Measurements from ENCODE around the gene LMF2.

LMF2 gene

GRCh38 chr22:50505276-50505775, 2.2 kb downstream of the LMF2 start:
- no peak for DNase-seq (ENCODE audit: extremely low spot score)
- TF ChIP-seq SUZ12 (IDR thresholded peaks at IDR 0.05) (no peak), L3MBTL2 (conservative IDR thresholded peaks at IDR 0.05) (no peak), PKNOX1 (IDR thresholded peaks at IDR 0.05) (no peak), FOXM1 (IDR thresholded peaks at IDR 0.05; ENCODE audit: borderline replicate concordance) (no peak), CTBP1 (IDR thresholded peaks at IDR 0.05; ENCODE audit: borderline replicate concordance) (no peak), TARDBP (IDR thresholded peaks at IDR 0.05) (no peak), BHLHE40 (IDR thresholded peaks at IDR 0.05; ENCODE audit: borderline replicate concordance) (no peak), HDGF (IDR thresholded peaks at IDR 0.05; ENCODE audit: borderline replicate concordance) (no peak), LEF1 (IDR thresholded peaks at IDR 0.05; ENCODE audit: borderline replicate concordance) (no peak), NFRKB (IDR thresholded peaks at IDR 0.05) (no peak), ZNF384 (IDR thresholded peaks at IDR 0.05) (no peak), FOXK2 (IDR thresholded peaks at IDR 0.05) (no peak), FOXA1 (IDR thresholded peaks at IDR 0.05) (no peak), ELF4 (IDR thresholded peaks at IDR 0.05) (no peak), SP1 (IDR thresholded peaks at IDR 0.05) (no peak), ARNT (IDR thresholded peaks at IDR 0.05) (no peak)
- CTCF ChIA-PET = no interaction called here
- POLR2A ChIA-PET = no interaction called here

GRCh38 chr22:50504369-50505211, 2.9 kb downstream of the LMF2 start:
- ChIA-PET POLR2A (no interaction called here), CTCF (no interaction called here)
- no peak for TF ChIP-seq ELF4 (IDR thresholded peaks at IDR 0.05)
- no peak for DNase-seq (ENCODE audit: extremely low spot score)

- POLR2A ChIA-PET = interaction anchor here (1.1 kb wide), 1 partner anchor 22 kb away, joined by 7 read pairs; the partner anchor contains the start of gene SCO2
- CTCF ChIA-PET = no interaction called here
- TF ChIP-seq FOXM1 (IDR thresholded peaks at IDR 0.05; ENCODE audit: borderline replicate concordance) (no peak), CTBP1 (IDR thresholded peaks at IDR 0.05; ENCODE audit: borderline replicate concordance) (no peak), NFRKB (IDR thresholded peaks at IDR 0.05) (no peak), ZNF384 (IDR thresholded peaks at IDR 0.05) (no peak), SUZ12 (IDR thresholded peaks at IDR 0.05) (no peak), TARDBP (IDR thresholded peaks at IDR 0.05) (no peak), HDGF (IDR thresholded peaks at IDR 0.05; ENCODE audit: borderline replicate concordance) (no peak), L3MBTL2 (conservative IDR thresholded peaks at IDR 0.05) (no peak), FOXA1 (IDR thresholded peaks at IDR 0.05) (no peak), FOXK2 (IDR thresholded peaks at IDR 0.05) (no peak), ARNT (IDR thresholded peaks at IDR 0.05) (no peak)
- DNase-seq (ENCODE audit: extremely low spot score) = no peak
These were observed 3.9 kb downstream of the LMF2 start for GRCh38 chr22:50503475-50504145.

- TF ChIP-seq FOXA1 (IDR thresholded peaks at IDR 0.05) (no peak), BHLHE40 (IDR thresholded peaks at IDR 0.05; ENCODE audit: borderline replicate concordance) (no peak), SUZ12 (IDR thresholded peaks at IDR 0.05) (no peak), HDGF (IDR thresholded peaks at IDR 0.05; ENCODE audit: borderline replicate concordance) (no peak), ZNF384 (IDR thresholded peaks at IDR 0.05) (no peak), ARNT (IDR thresholded peaks at IDR 0.05) (no peak), FOXM1 (IDR thresholded peaks at IDR 0.05; ENCODE audit: borderline replicate concordance) (no peak), PKNOX1 (IDR thresholded peaks at IDR 0.05) (no peak), LEF1 (IDR thresholded peaks at IDR 0.05; ENCODE audit: borderline replicate concordance) (no peak), SP1 (IDR thresholded peaks at IDR 0.05) (no peak), L3MBTL2 (conservative IDR thresholded peaks at IDR 0.05) (no peak), NFRKB (IDR thresholded peaks at IDR 0.05) (no peak), TARDBP (IDR thresholded peaks at IDR 0.05) (no peak), FOXK2 (IDR thresholded peaks at IDR 0.05) (no peak), CTBP1 (IDR thresholded peaks at IDR 0.05; ENCODE audit: borderline replicate concordance) (no peak), ELF4 (IDR thresholded peaks at IDR 0.05) (no peak)
- POLR2A ChIA-PET = interaction anchor here (1.1 kb wide), 1 partner anchor 23 kb away, joined by 7 read pairs; the partner anchor contains the start of gene SCO2
- DNase-seq (ENCODE audit: extremely low spot score) = no peak
- CTCF ChIA-PET = no interaction called here
These were observed 4.7 kb downstream of the LMF2 start for GRCh38 chr22:50502628-50503474.

GRCh38 chr22:50502096-50502495, 5.4 kb downstream of the LMF2 start:
- ChIA-PET POLR2A (interaction anchor here (2.8 kb wide), 1 partner anchor 24 kb away, joined by 9 read pairs; the partner anchor contains the start of gene SCO2), CTCF (no interaction called here)
- TF ChIP-seq L3MBTL2 (conservative IDR thresholded peaks at IDR 0.05) (no peak), FOXA1 (IDR thresholded peaks at IDR 0.05) (no peak), HDGF (IDR thresholded peaks at IDR 0.05; ENCODE audit: borderline replicate concordance) (no peak), ZNF384 (IDR thresholded peaks at IDR 0.05) (no peak), ELF4 (IDR thresholded peaks at IDR 0.05) (no peak), ARNT (IDR thresholded peaks at IDR 0.05) (no peak), SP1 (IDR thresholded peaks at IDR 0.05) (no peak), FOXK2 (IDR thresholded peaks at IDR 0.05) (no peak), SUZ12 (IDR thresholded peaks at IDR 0.05) (no peak), TARDBP (IDR thresholded peaks at IDR 0.05) (no peak), PKNOX1 (IDR thresholded peaks at IDR 0.05) (no peak), CTBP1 (IDR thresholded peaks at IDR 0.05; ENCODE audit: borderline replicate concordance) (no peak), FOXM1 (IDR thresholded peaks at IDR 0.05; ENCODE audit: borderline replicate concordance) (no peak)
- DNase-seq (ENCODE audit: extremely low spot score) = no peak
